HepG2 (cell line): ENCODE data around the gene TPRA1. TPM values are rescaled to one million over a fixed set of nuclear protein-coding genes. Genes with fewer than 3 reads are reported as not detected.

Experiments used
- CEBPB ChIP-seq: IDR thresholded peaks from 2 replicates; pipeline ENCODE4 v1.6.1; 2011; ENCODE audit warnings: low read depth, low read length, improper control_type of control experiment, borderline replicate concordance
- KLF11 ChIP-seq: IDR thresholded peaks from 2 replicates; pipeline ENCODE4 v1.6.1; 2016; ENCODE audit warnings: missing compliant biosample characterization
- MBD4 ChIP-seq: IDR thresholded peaks from 2 replicates; pipeline ENCODE4 v1.6.1; 2012; ENCODE audit warnings: low read length, inconsistent platforms, borderline replicate concordance
- PRDM10 ChIP-seq: sonication (generic); formaldehyde crosslinking; IDR thresholded peaks from 2 replicates; pipeline ENCODE4 v1.4.0; 2020; ENCODE audit warnings: low read depth, missing genetic modification reagents
- RBFOX2 ChIP-seq: fragments of 200-400 bp; formaldehyde crosslinking; IDR thresholded peaks from 2 replicates; pipeline ENCODE4 v1.6.1; 2017; ENCODE audit warnings: low read depth, mild to moderate bottlenecking, low read length
- TFAP4 ChIP-seq: sonication (generic); IDR thresholded peaks from 2 replicates; pipeline ENCODE4 v1.6.1; 2016; ENCODE audit warnings: low read depth, borderline replicate concordance
- THAP11 ChIP-seq: IDR thresholded peaks from 2 replicates; pipeline ENCODE4 v1.6.1; 2016; ENCODE audit warnings: missing biosample characterization, missing genetic modification reagents
- ZBTB40 ChIP-seq, 2 experiments: fragments of 450-650 bp in 1 of 2; sonication (generic) in 1 of 2; formaldehyde crosslinking in 1 of 2; IDR thresholded peaks; 2 replicates each; pipeline versions ENCODE4 v1.6.1 to v1.8.0; 2016 to 2022; ENCODE audit warnings: antibody characterized with exemption in 1 of 2, mild to moderate bottlenecking in 1 of 2, missing genetic modification reagents in 1 of 2
- ZNF343 ChIP-seq: sonication (generic); formaldehyde crosslinking; IDR thresholded peaks from 2 replicates; pipeline ENCODE4 v1.4.0; 2020; ENCODE audit warnings: mild to moderate bottlenecking, missing genetic modification reagents
- ZNF777 ChIP-seq: sonication (generic); formaldehyde crosslinking; IDR thresholded peaks from 2 replicates; pipeline ENCODE4 v1.4.0; 2020; ENCODE audit warnings: missing genetic modification reagents
- polyA plus RNA-seq, 8 experiments: library from polyadenylated mRNA; depleted of rRNA in 3 of 8; stranded (reverse) in 7 of 8; unstranded in 1 of 8; fragments of >200 nt; fragmentation: Illumina TruSeq in 4 of 8; extraction: Trizol in 4 of 8; gene quantifications; 2 replicates each; pipeline versions ENCODE4 v1.2.1 to v1.2.3, GENCODE V29; 2011 to 2016; ENCODE audit warnings: low read depth in 4 of 8, missing spikeins in 1 of 8, mixed read lengths in 1 of 8; ENCODE audit not compliant: insufficient read depth in 1 of 8
- total RNA-seq, 5 experiments: library from RNA; depleted of rRNA; stranded (reverse); fragments of >200 nt; fragmentation: Illumina TruSeq; extraction: Trizol; gene quantifications; 2 replicates each; pipeline ENCODE4 v1.2.3, GENCODE V29; 2016; ENCODE audit warnings: low read depth in 1 of 5

TPRA1 gene
- total and polyA plus RNA-seq, 2 of the 13 experiments (the other 11 are each of a cell fraction or from before 2014, with no cell fraction given), result 25.4 to 25.8 TPM

DNA sequence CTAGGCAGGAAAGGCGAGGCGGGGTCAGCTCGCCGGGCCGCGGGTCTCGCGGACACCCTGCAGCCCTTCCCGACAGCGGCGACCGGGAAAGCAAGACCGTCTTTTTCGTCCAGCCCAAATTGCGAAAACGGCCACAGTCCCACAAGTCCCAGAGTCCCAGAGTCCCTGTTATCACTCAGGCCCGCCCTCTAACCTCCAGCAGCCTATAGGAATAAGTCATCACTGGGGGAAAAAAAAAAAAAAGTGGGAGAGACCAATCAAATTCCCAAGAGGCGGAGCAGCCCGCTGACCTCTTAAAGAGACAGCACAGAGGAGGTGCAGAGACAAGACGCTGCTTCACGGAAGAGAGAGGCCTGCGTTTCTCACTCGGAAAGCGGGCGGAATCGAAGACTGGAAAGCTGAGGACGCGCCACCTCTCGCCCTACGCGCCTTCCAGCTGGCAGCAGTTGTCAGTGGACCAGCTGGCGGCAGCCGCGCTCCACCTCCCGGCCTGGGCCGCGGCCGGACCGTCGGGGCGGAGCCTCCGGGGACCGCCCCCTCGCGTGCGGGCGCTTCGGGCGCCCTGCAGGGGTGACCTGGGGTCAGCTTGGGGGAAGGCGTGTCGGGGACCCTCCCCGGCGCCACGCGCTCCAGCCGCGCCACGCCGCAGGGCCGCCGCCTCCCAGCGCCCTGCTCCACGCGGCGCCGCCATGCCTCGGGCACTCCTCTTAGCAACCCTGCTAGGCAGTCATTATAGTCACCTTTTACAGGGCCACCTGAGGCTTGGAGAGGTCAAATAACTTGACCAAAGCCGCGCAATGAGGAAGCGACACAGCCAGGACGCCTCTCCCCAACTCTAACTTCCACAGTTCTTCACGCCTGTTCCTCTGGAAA lies at the start of gene TPRA1 (continued):
- TF ChIP-seq ZNF343 (CRISPR knock-in tag) (no peak), ZNF777 (CRISPR knock-in tag) (peak; percentile 97), TFAP4 (peak; percentile 84), RBFOX2 (peak; percentile 69), MBD4 (no peak), KLF11 (CRISPR knock-in tag) (no peak), ZBTB40 (IDR thresholded peaks at IDR 0.05) (no peak), ZBTB40 (CRISPR knock-in tag; IDR thresholded peaks at IDR 0.05) (peak; percentile 66; the same call in 1 of the 2 replicates), THAP11 (CRISPR knock-in tag) (peak; percentile 67; the same call in 1 of the 2 replicates), CEBPB (0 out of 2 replicates have a peak, but pooled peaks have one; percentile 31), PRDM10 (no peak; the same call in 1 of the 2 replicates)
